GM12874 (cell line): ENCODE data around the gene HES7.

Source experiments
- CTCF ChIP-seq: IDR thresholded peaks from 2 replicates; pipeline ENCODE4 v1.5.1; 2011; ENCODE audit warnings: low read depth, mild to moderate bottlenecking, control low read depth, low read length, moderate library complexity; ENCODE audit not compliant: insufficient read depth

Gene HES7

GRCh38 chr17:8144401-8145231, 20.7 kb upstream of the HES7 start:
- TF ChIP-seq CTCF: no peak

GRCh38 chr17:8143581-8144400, 19.9 kb upstream of the HES7 start:
- no peak for TF ChIP-seq CTCF

- TF ChIP-seq CTCF: no peak
Measured at GRCh38 chr17:8142887-8143580, 19.1 kb upstream of the HES7 start.

GRCh38 chr17:8142158-8142886, 18.4 kb upstream of the HES7 start:
- no peak for TF ChIP-seq CTCF

- TF ChIP-seq CTCF: no peak
Measured at GRCh38 chr17:8141741-8142140, 17.8 kb upstream of the HES7 start.

- TF ChIP-seq CTCF: no peak
Measured at GRCh38 chr17:8141045-8141444, 17.1 kb upstream of the HES7 start.
